H1 (cell line): ENCODE results near the gene PEX14. TPM values are rescaled to one million over a fixed set of nuclear protein-coding genes. Genes with fewer than 3 reads are reported as not detected.

Experiments used
- CTCF ChIA-PET: fragments of 300-600 bp; sonication (Branson Sonifier 250); formaldehyde crosslinking; loops from one replicate; lab custom pipeline; 2021; ENCODE audit not compliant: partially characterized antibody; lab: Charles Lee
- POLR2A ChIA-PET: fragments of 300-600 bp; sonication (Branson Sonifier 250); formaldehyde crosslinking; loops from one replicate; lab custom pipeline; 2021; ENCODE audit warnings: inconsistent platforms; ENCODE audit not compliant: partially characterized antibody; lab: Charles Lee
- DNase-seq, 2 experiments: peaks; one replicate each; pipeline versions ENCODE4 v3.0.0 to v3.0.0-alpha.2; 2010 to 2022; ENCODE audit warnings: low spot score in 2 of 2, low read depth in 1 of 2, mixed read lengths in 1 of 2
- FAIRE-seq: peaks from 2 replicates; lab custom pipeline; 2011; peaks lifted over from hg19 to GRCh38; lab: Jason Lieb, UNC
- H2AFZ ChIP-seq: 2 replicates; pipeline ENCODE4 v1.8.1; 2012; ENCODE audit warnings: low read length, inconsistent platforms
- H2AK5ac ChIP-seq: 2 replicates; pipeline ENCODE4 v1.6.1; 2013; ENCODE audit warnings: low read depth, low read length
- H2BK120ac ChIP-seq: replicated peaks from 2 replicates; pipeline ENCODE3; 2013; ENCODE audit warnings: low read depth, low read length, inconsistent platforms
- H2BK12ac ChIP-seq: 2 replicates; pipeline ENCODE4 v1.6.1; 2013; ENCODE audit warnings: low read depth, low read length
- H2BK15ac ChIP-seq: 2 replicates; pipeline ENCODE4 v1.6.1; 2013; ENCODE audit warnings: low read length
- H2BK20ac ChIP-seq: 2 replicates; pipeline ENCODE4 v1.6.1; 2013; ENCODE audit warnings: low read length
- H2BK5ac ChIP-seq: 2 replicates; pipeline ENCODE4 v1.6.1; 2013; ENCODE audit warnings: low read depth, low read length
- H3K14ac ChIP-seq: 2 replicates; pipeline ENCODE4 v1.6.1; 2013; ENCODE audit warnings: inconsistent platforms; ENCODE audit not compliant: insufficient read length
- H3K18ac ChIP-seq: 2 replicates; pipeline ENCODE4 v1.6.1; 2013; ENCODE audit warnings: low read length; ENCODE audit errors: extremely low read depth
- H3K23ac ChIP-seq: 2 replicates; pipeline ENCODE4 v1.6.1; 2013; ENCODE audit warnings: inconsistent platforms; ENCODE audit not compliant: insufficient read length
- H3K23me2 ChIP-seq: 2 replicates; pipeline ENCODE4 v1.6.1; 2013; ENCODE audit warnings: low read depth, low read length
- H3K27ac ChIP-seq: 2 replicates; pipeline ENCODE4 v1.6.1; 2011; ENCODE audit warnings: low read depth, low read length, inconsistent platforms
- H3K27me3 ChIP-seq, 4 experiments: replicated peaks in 1 of 4; 1 replicate in 1 of 4; 2 replicates in 3 of 4; pipeline versions ENCODE4 v1.6.1 to v1.8.1; 2011 to 2013; ENCODE audit warnings: low read length in 3 of 4, mild to moderate bottlenecking in 3 of 4, inconsistent platforms in 2 of 4, mixed read lengths in 2 of 4, moderate library complexity in 1 of 4; ENCODE audit not compliant: control insufficient read depth in 3 of 4, insufficient read depth in 3 of 4; ENCODE audit errors: extremely low read depth in 1 of 4
- H3K36me3 ChIP-seq, 4 experiments: 2 replicates each; pipeline versions ENCODE4 v1.6.1 to v1.8.1; 2011 to 2013; ENCODE audit warnings: mild to moderate bottlenecking in 4 of 4, low read length in 3 of 4, moderate library complexity in 2 of 4, control low read depth in 1 of 4, inconsistent platforms in 1 of 4; ENCODE audit not compliant: insufficient read depth in 4 of 4, control insufficient read depth in 2 of 4
- H3K4ac ChIP-seq: replicated peaks from 2 replicates; pipeline ENCODE3; 2013; ENCODE audit warnings: low read length, low read depth, mixed read lengths, inconsistent platforms; ENCODE audit not compliant: insufficient read length
- H3K4me1 ChIP-seq, 4 experiments: replicated peaks in 1 of 4; 1 replicate in 1 of 4; 2 replicates in 3 of 4; pipeline versions ENCODE4 v1.6.1 to v1.8.1; 2011 to 2013; ENCODE audit warnings: low read length in 3 of 4, inconsistent platforms in 2 of 4, mixed read lengths in 1 of 4; ENCODE audit not compliant: insufficient read depth in 4 of 4, control insufficient read depth in 3 of 4
- H3K4me2 ChIP-seq, 2 experiments: 2 replicates each; pipeline versions ENCODE4 v1.6.1 to v1.8.1; 2011 to 2013; ENCODE audit warnings: low read depth in 2 of 2, low read length in 2 of 2, control low read depth in 1 of 2, inconsistent platforms in 1 of 2, mild to moderate bottlenecking in 1 of 2; ENCODE audit not compliant: insufficient read depth in 1 of 2
- H3K4me3 ChIP-seq, 4 experiments: fragments of 200-600, 300-600 bp in 1 of 4; sonication (generic), shearing (Covaris generic), sonication (Bioruptor Twin) in 1 of 4; 2 replicates each; pipeline versions ENCODE4 v1.5.1 to v1.8.1; 2011 to 2016; ENCODE audit warnings: low read length in 4 of 4, low read depth in 3 of 4, control low read depth in 2 of 4, inconsistent platforms in 2 of 4, mild to moderate bottlenecking in 2 of 4, mixed read lengths in 1 of 4, moderate library complexity in 1 of 4; ENCODE audit not compliant: insufficient read depth in 2 of 4; ENCODE audit errors: extremely low read depth in 1 of 4
- H3K56ac ChIP-seq: replicated peaks from 2 replicates; pipeline ENCODE3; 2013; ENCODE audit warnings: low read depth, mild to moderate bottlenecking, mixed read lengths, low read length, inconsistent platforms; ENCODE audit not compliant: insufficient read length
- H3K79me1 ChIP-seq: 2 replicates; pipeline ENCODE4 v1.6.1; 2013; ENCODE audit warnings: low read depth, low read length, control low read depth
- H3K79me2 ChIP-seq, 2 experiments: 2 replicates each; pipeline versions ENCODE4 v1.6.1 to v1.8.1; 2012 to 2013; ENCODE audit warnings: low read length in 2 of 2, mild to moderate bottlenecking in 2 of 2, inconsistent platforms in 1 of 2; ENCODE audit not compliant: insufficient read depth in 2 of 2, control insufficient read depth in 1 of 2
- H3K9ac ChIP-seq, 4 experiments: replicated peaks in 1 of 4; 1 replicate in 1 of 4; 2 replicates in 3 of 4; pipeline versions ENCODE4 v1.6.1 to v1.8.1; 2011 to 2013; ENCODE audit warnings: low read depth in 3 of 4, low read length in 3 of 4, control low read depth in 2 of 4, mild to moderate bottlenecking in 2 of 4, moderate library complexity in 2 of 4, inconsistent platforms in 1 of 4; ENCODE audit errors: extremely low read depth in 1 of 4
- H3K9me3 ChIP-seq, 2 experiments: 2 replicates each; pipeline versions ENCODE4 v1.6.1 to v1.8.1; 2012 to 2013; ENCODE audit warnings: mild to moderate bottlenecking in 2 of 2, moderate library complexity in 2 of 2, control low read depth in 1 of 2, inconsistent platforms in 1 of 2, low read depth in 1 of 2, low read length in 1 of 2, mixed read lengths in 1 of 2; ENCODE audit not compliant: insufficient read depth in 2 of 2
- H4K20me1 ChIP-seq, 2 experiments: replicated peaks in 1 of 2; 2 replicates each; pipeline versions ENCODE3 to v1.8.1; 2011 to 2013; ENCODE audit warnings: inconsistent platforms in 2 of 2, low read length in 2 of 2, mild to moderate bottlenecking in 1 of 2; ENCODE audit not compliant: insufficient read depth in 2 of 2, control insufficient read depth in 1 of 2
- H4K5ac ChIP-seq: 2 replicates; pipeline ENCODE4 v1.6.1; 2013; ENCODE audit warnings: low read length, low read depth, mixed read lengths, inconsistent platforms; ENCODE audit not compliant: insufficient read length
- H4K8ac ChIP-seq: 2 replicates; pipeline ENCODE4 v1.8.0; 2013; ENCODE audit warnings: mild to moderate bottlenecking, moderate library complexity, low read length, inconsistent platforms; ENCODE audit not compliant: insufficient read depth; ENCODE audit errors: extremely low read depth
- H4K91ac ChIP-seq: replicated peaks from 2 replicates; pipeline ENCODE3; 2013; ENCODE audit warnings: low read length, mixed read lengths, inconsistent platforms; ENCODE audit not compliant: insufficient read length
- BACH1 ChIP-seq: IDR thresholded peaks from 2 replicates; pipeline ENCODE4 v1.6.1; 2012; ENCODE audit warnings: low read length, improper control_type of control experiment
- CHD1 ChIP-seq: IDR thresholded peaks from 2 replicates; pipeline ENCODE4 v1.6.1; 2012; ENCODE audit warnings: low read depth, low read length, improper control_type of control experiment
- CHD2 ChIP-seq: IDR thresholded peaks from 2 replicates; pipeline ENCODE4 v1.6.1; 2012; ENCODE audit warnings: low read length, improper control_type of control experiment
- FOSL1 ChIP-seq: IDR thresholded peaks from 2 replicates; pipeline ENCODE4 v1.6.1; 2011; ENCODE audit warnings: mild to moderate bottlenecking, low read depth, low read length, moderate library complexity; ENCODE audit not compliant: insufficient read depth
- MAX ChIP-seq: IDR thresholded peaks from 2 replicates; pipeline ENCODE4 v1.6.1; 2012; ENCODE audit warnings: inconsistent platforms
- PHF8 ChIP-seq: fragments of 200-600 bp; sonication (generic); conservative IDR thresholded peaks from 2 replicates; pipeline ENCODE4 v1.7.1; 2012; ENCODE audit warnings: low read depth, mild to moderate bottlenecking, inconsistent platforms, low read length, moderate library complexity
- SRF ChIP-seq: IDR thresholded peaks from 2 replicates; pipeline ENCODE4 v1.6.1; 2011; ENCODE audit warnings: mild to moderate bottlenecking, low read depth, low read length, moderate library complexity
- WGBS, 2 experiments: shearing (Covaris generic) in 1 of 2; methylation state at CpG; one replicate each; pipeline versions ENCODE4 v1.1.6 to v1.1.7; 2013 to 2015; ENCODE audit warnings: low lambda C conversion rate in 2 of 2, mixed read lengths in 2 of 2, inconsistent platforms in 1 of 2, low coverage in 1 of 2, missing lambda C conversion rate in 1 of 2; ENCODE audit not compliant: insufficient replicate concordance in 2 of 2, insufficient coverage in 1 of 2, insufficient read length in 1 of 2; ENCODE audit errors: extremely low coverage in 1 of 2, missing lambda C conversion rate in 1 of 2; 5-methylcytosine and 5-hydroxymethylcytosine counted together
- polyA plus RNA-seq, 7 experiments: library from polyadenylated mRNA; depleted of rRNA in 3 of 7; stranded (reverse) in 5 of 7; unstranded in 2 of 7; fragments of >200 nt in 5 of 7; fragments of 200-250 nt in 2 of 7; gene quantifications; 1 replicate in 5 of 7; 2 replicates in 1 of 7; 4 replicates in 1 of 7; pipeline versions ENCODE4 v1.2.1 to v1.2.3, GENCODE V29; 2011 to 2013; ENCODE audit warnings: missing spikeins in 2 of 7, mixed read lengths in 2 of 7
- total RNA-seq: library from RNA; stranded (reverse); fragmentation: NEBNext Ultra II Directional; extraction: Animal tissue kit (Norgen Biotek cat#: 25700); gene quantifications from 2 replicates; pipeline ENCODE4 v1.2.1, GENCODE V29; 2021

PEX14 gene
- total and polyA plus RNA-seq, 2 of the 8 experiments (the other 6 are each of a cell fraction or from before 2014, with no cell fraction given) = 13.0 to 19.8 TPM

- no peak overlapping the region for H3K23ac ChIP-seq
- no peaks in the 10 kb centered on the region for H3K9me3 ChIP-seq
- H3K14ac ChIP-seq = no peak overlapping the region
- ChIA-PET CTCF (interaction anchor here (0.7 kb wide), 1 partner anchor 129 kb away, joined by 3 read pairs; no protein-coding TSS in a partner anchor), POLR2A (interaction anchor here (0.8 kb wide), 1 partner anchor 26 kb away, joined by 3 read pairs; no protein-coding TSS in a partner anchor)
- H3K27ac ChIP-seq = no peak overlapping the region
- H2BK15ac ChIP-seq = peak overlapping the region; percentile 83; the same call in 1 of the 2 replicates
- H3K56ac ChIP-seq = no peak overlapping the region
- H3K79me1 ChIP-seq = no peaks in the 10 kb centered on the region
- H4K20me1 ChIP-seq = no peaks in the 10 kb centered on the region
- no peaks in the 10 kb centered on the region for H3K79me2 ChIP-seq
- no peak overlapping the region for H3K4ac ChIP-seq
- no peak overlapping the region for H3K4me3 ChIP-seq
- no peaks in the 10 kb centered on the region for H3K27me3 ChIP-seq
- H3K18ac ChIP-seq = no peak overlapping the region
- FAIRE-seq = no peak
- no peak overlapping the region for H2AFZ ChIP-seq
- WGBS, 2 experiments = 87% methylated on average over 18 of the region's 18 CpGs; no CpG with 5 or more reads in 1 of the 2 experiments
- H2AK5ac ChIP-seq = no peak overlapping the region
- no peaks in the 10 kb centered on the region for H3K23me2 ChIP-seq
- no peaks in the 10 kb centered on the region for H3K36me3 ChIP-seq
- no peak overlapping the region for H2BK12ac ChIP-seq
- no peak overlapping the region for H3K4me2 ChIP-seq
- H4K5ac ChIP-seq = no peak overlapping the region
- no peak for DNase-seq
- no peak overlapping the region; the same call in 1 of the 2 replicates for H2BK5ac ChIP-seq
- H2BK20ac ChIP-seq = no peak overlapping the region
- TF ChIP-seq CHD2 (no peak), MAX (no peak), CHD1 (no peak), FOSL1 (no peak), SRF (no peak), BACH1 (no peak), PHF8 (no peak)
- TF ChIP-seq, all 59 proteins: peak for 0
- H3K9ac ChIP-seq = peak overlapping the region in 1 of 4 experiments; percentile 3; a peak in 1 of 7 replicates
- no peak overlapping the region for H2BK120ac ChIP-seq
- H4K91ac ChIP-seq = no peak overlapping the region
- peak overlapping the region; percentile 62; the same call in 1 of the 2 replicates for H4K8ac ChIP-seq
- H3K4me1 ChIP-seq = peaks cover 0 to 18% (median 6%) of the 10 kb centered on the region in 4 experiments; a peak in 4 of 7 replicates
Measured at GRCh38 chr1:10671090-10671489, 196.3 kb downstream of the PEX14 start.
